Measurements from ENCODE around the gene LRP5. TPM values are rescaled to one million over a fixed set of nuclear protein-coding genes. Genes with fewer than 3 reads are reported as not detected.
A peak's percentile ranks its signal among the peaks of the same experiment; 100 is the strongest.
"Not testable (repeated sequence)": the region's sequence is repeated elsewhere in the genome, so short reads cannot be mapped to it uniquely, and the experiment has no call there.

LRP5 gene
- total and polyA plus RNA-seq, 3 donors from 2014 or later, result 15.7 to 21.3 (median 20.6) TPM

- H3K27me3 ChIP-seq, result no peaks in the 10 kb centered on the region
- intact Hi-C loops (cut with DNase I; ENCODE audit: low total_unique reads), result no loop called here
- peaks cover 6% of the 10 kb centered on the region for H3K4me1 ChIP-seq
- no peak overlapping the region for H3K27ac ChIP-seq
- H3K4me3 ChIP-seq, result no peak overlapping the region
- TF ChIP-seq POLR2A (IDR thresholded peaks at IDR 0.05) (no peak), CTCF (IDR thresholded peaks at IDR 0.05) (no peak)
- H3K36me3 ChIP-seq (ENCODE audit: low read depth, missing control alignments), result no peaks in the 10 kb centered on the region
- 26 to 27% methylated on average over 10 of the region's 10 CpGs for WGBS, 2 donors
- H3K9me3 ChIP-seq, result no peaks in the 10 kb centered on the region
- DNase-seq, result no peak
Measured at GRCh38 chr11:68297494-68297811, 14.9 kb upstream of the LRP5 start.

- DNase-seq, result peak; percentile 82
- Histone ChIP-seq H3K27me3 (no peaks in the 10 kb centered on the region), H3K4me3 (no peak overlapping the region), H3K36me3 (ENCODE audit: low read depth, missing control alignments) (no peaks in the 10 kb centered on the region), H3K4me1 (peaks cover 6% of the 10 kb centered on the region), H3K27ac (no peak overlapping the region), H3K9me3 (no peaks in the 10 kb centered on the region)
- WGBS, 2 donors, result 19 to 26% methylated on average over 22 to 40 of the region's 40 CpGs
- intact Hi-C loops (cut with DNase I; ENCODE audit: low total_unique reads), result no loop called here
- no peak for TF ChIP-seq POLR2A (IDR thresholded peaks at IDR 0.05)
- peak; percentile 91 to 99 (median 94) for TF ChIP-seq CTCF (IDR thresholded peaks at IDR 0.05)
Measured at GRCh38 chr11:68297812-68298658, 14.4 kb upstream of the LRP5 start.

GRCh38 chr11:68298659-68299516 is 13.5 kb upstream of the LRP5 start:
- Histone ChIP-seq H3K27me3 (no peaks in the 10 kb centered on the region), H3K36me3 (ENCODE audit: low read depth, missing control alignments) (no peaks in the 10 kb centered on the region), H3K4me3 (no peak overlapping the region), H3K27ac (no peak overlapping the region), H3K4me1 (peaks cover 6% of the 10 kb centered on the region), H3K9me3 (no peaks in the 10 kb centered on the region)
- WGBS, 2 donors, result 73 to 82% methylated on average over 10 to 15 of the region's 15 CpGs
- TF ChIP-seq POLR2A (IDR thresholded peaks at IDR 0.05) (no peak), CTCF (IDR thresholded peaks at IDR 0.05) (no peak)
- no peak for DNase-seq
- intact Hi-C loops (cut with DNase I; ENCODE audit: low total_unique reads), result no loop called here

- H3K4me1 ChIP-seq; H3K9me3 ChIP-seq; DNase-seq; H3K36me3 ChIP-seq (ENCODE audit: low read depth, missing control alignments); H3K27ac ChIP-seq; intact Hi-C loops (cut with DNase I; ENCODE audit: low total_unique reads); H3K27me3 ChIP-seq; H3K4me3 ChIP-seq: not testable (repeated sequence)
- WGBS, 2 donors, result 94 to 96% methylated on average over 9 of the region's 9 CpGs
Measured at GRCh38 chr11:68299517-68299879, 12.9 kb upstream of the LRP5 start.

- 85 to 90% methylated on average over 11 to 12 of the region's 12 CpGs for WGBS, 2 donors
Measured at GRCh38 chr11:68300076-68300830, 12.1 kb upstream of the LRP5 start.

More at GRCh38 chr11:68300076-68300830, 12.1 kb upstream of the LRP5 start:
- Histone ChIP-seq H3K27ac (no peak overlapping the region), H3K9me3 (no peaks in the 10 kb centered on the region), H3K4me1 (peaks cover 6% of the 10 kb centered on the region), H3K36me3 (ENCODE audit: low read depth, missing control alignments) (no peaks in the 10 kb centered on the region), H3K4me3 (no peak overlapping the region), H3K27me3 (no peaks in the 10 kb centered on the region)
- no peak for DNase-seq
- intact Hi-C loops (cut with DNase I; ENCODE audit: low total_unique reads), result loop anchor here (5.0 kb wide), 1 partner anchor 38 kb away; no protein-coding TSS in a partner anchor
- TF ChIP-seq CTCF (IDR thresholded peaks at IDR 0.05) (no peak), POLR2A (IDR thresholded peaks at IDR 0.05) (no peak)

Data from testis (tissue), 3 donors.